Endometrial microvascular endothelial cells (primary cell): ENCODE measurements around the gene XK. TPM values are rescaled to one million over a fixed set of nuclear protein-coding genes. Genes with fewer than 3 reads are reported as not detected.
"Not testable (repeated sequence)": the region's sequence is repeated elsewhere in the genome, so short reads cannot be mapped to it uniquely, and the experiment has no call there.

Experiments used
- in situ Hi-C: cut with HindIII; loops from 2 replicates; pipeline ENCODE4 v1.10.0; 2017; ENCODE audit warnings: low sequenced_read_pairs, low pct_unique_long_range_greater_than_20kb; ENCODE audit errors: inconsistent ontology term
- total RNA-seq: library from RNA; depleted of rRNA; stranded (reverse); fragments of >200 nt; gene quantifications from one replicate; pipeline ENCODE4 v1.2.3, GENCODE V29; 2015; ENCODE audit errors: inconsistent ontology term

Gene XK, protein sequence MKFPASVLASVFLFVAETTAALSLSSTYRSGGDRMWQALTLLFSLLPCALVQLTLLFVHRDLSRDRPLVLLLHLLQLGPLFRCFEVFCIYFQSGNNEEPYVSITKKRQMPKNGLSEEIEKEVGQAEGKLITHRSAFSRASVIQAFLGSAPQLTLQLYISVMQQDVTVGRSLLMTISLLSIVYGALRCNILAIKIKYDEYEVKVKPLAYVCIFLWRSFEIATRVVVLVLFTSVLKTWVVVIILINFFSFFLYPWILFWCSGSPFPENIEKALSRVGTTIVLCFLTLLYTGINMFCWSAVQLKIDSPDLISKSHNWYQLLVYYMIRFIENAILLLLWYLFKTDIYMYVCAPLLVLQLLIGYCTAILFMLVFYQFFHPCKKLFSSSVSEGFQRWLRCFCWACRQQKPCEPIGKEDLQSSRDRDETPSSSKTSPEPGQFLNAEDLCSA
- not detected for total RNA-seq

DNA sequence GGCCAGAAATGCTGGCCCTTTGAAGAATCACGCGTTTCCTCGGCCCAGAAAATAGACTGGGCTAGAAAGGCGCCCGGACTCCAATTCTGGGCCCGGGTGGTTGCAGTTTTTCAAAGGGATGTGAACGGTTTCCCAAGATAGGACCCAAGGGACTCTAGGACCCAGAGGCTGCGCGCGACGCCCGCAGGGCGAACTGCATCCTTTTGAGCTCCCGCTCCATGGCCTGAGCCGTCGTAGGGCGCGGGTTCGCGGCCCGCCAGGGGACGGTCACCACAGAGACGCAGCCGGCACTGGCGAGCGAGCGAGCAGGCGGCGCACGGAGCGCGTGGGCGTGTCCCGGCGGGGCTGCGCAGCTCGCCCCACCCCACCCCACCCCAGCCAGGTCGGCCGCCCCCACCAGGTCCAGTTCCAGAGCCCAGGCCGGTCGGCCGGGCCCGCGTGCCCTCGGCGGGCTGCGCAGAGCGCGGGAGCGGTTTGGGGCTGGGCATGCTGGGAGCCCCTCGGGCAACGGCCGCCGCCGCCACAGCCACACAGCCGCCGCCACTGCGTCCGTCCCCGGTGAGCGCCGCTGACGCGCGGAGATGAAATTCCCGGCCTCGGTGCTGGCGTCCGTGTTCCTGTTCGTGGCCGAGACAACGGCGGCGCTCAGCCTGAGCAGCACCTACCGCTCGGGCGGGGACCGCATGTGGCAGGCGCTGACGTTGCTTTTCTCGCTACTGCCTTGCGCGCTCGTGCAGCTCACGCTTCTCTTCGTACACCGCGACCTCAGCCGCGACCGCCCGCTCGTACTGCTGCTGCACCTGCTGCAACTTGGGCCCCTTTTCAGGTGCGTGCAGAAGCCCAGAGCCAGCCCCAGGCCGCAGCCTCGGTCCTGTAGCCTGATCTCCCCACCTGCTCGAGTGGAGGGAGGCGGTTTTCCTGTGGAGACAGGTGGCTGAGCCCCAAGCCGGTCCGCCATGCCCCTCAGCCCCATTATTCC lies at the start of gene XK:
Gene XK (plus strand): TSS at position 411 of the 979 bp plus-strand sequence. CDS start 171 bp downstream, at position 582.
- in situ Hi-C loops = no loop called here

DNA sequence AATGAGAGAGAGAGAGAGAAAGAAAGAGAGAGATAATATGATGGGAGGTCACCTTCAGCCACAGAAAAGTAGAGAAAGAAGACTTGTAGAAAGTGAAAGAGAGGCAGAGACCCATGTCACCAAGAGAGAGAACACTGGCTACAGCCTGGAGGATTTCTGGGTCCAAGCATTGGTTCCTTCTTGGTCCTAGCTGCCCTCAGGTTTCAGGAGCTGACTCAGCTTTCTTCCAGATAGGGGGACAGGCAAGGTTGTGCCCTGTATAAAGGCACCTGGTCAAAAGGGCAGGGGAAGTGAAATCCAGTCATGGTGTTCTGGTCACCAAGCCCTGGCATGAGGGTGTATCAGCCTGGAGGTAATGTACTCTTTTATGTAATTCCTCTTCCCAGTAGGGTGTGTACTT lies 47.5 kb upstream of the XK start:
- in situ Hi-C loops = no loop called here

DNA sequence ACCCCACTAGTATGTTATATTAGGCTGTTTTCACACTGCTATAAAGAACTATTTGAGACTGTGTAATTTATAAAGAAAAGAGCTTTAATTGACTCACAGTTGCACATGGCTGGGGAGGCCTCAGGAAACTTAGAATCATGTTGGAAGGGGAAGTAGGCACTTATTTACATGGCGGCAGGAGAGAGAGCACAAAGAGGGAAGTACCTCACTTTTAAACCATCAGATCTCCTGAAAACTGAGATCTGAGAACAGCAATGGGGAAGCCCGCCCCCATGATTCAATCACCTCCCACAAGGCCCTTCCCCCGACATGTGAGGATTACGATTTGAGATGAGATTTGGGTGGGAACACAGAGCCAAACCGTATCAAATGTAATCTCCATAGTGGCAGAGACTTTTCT lies 45.4 kb upstream of the XK start:
- in situ Hi-C loops = no loop called here

- in situ Hi-C loops = no loop called here
Measured at GRCh38 chrX:37641859-37642258, 43.7 kb upstream of the XK start.

GRCh38 chrX:37644381-37645305 lies 40.9 kb upstream of the XK start:
- in situ Hi-C loops = no loop called here

GRCh38 chrX:37646254-37646653 lies 39.3 kb upstream of the XK start:
- in situ Hi-C loops = no loop called here

GRCh38 chrX:37650879-37651278 lies 34.7 kb upstream of the XK start:
- in situ Hi-C loops = not testable (repeated sequence)

GRCh38 chrX:37651921-37652452 lies 33.6 kb upstream of the XK start:
- in situ Hi-C loops = no loop called here

- in situ Hi-C loops = no loop called here
Measured at GRCh38 chrX:37652589-37653231, 32.9 kb upstream of the XK start.

GRCh38 chrX:37653397-37654085 lies 32.0 kb upstream of the XK start:
- in situ Hi-C loops = no loop called here

- in situ Hi-C loops = no loop called here
Measured at GRCh38 chrX:37658343-37659030, 27.1 kb upstream of the XK start.

- in situ Hi-C loops = no loop called here
Measured at GRCh38 chrX:37659047-37659446, 26.5 kb upstream of the XK start.

DNA sequence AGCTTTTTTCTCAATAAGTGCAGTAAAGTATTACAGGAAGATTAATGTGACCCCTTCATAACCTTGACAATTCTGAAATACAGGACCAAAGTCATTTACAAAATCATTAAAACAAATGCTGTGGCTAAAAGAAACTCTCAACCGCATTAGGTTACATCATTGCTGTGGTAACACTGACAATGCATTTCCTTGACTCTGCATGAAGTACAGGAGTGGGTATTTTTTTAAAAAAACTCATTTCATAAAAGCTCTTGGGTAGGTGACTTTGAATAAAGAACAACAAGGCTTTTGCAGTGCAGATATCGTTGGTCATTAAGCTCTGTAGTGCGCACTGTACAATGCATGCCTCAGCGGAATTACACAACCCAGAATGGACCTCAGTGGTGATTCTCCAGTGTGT lies 23.4 kb upstream of the XK start:
- in situ Hi-C loops = no loop called here

GRCh38 chrX:37666516-37666915 lies 19.1 kb upstream of the XK start:
- in situ Hi-C loops = no loop called here

GRCh38 chrX:37667141-37667540 lies 18.4 kb upstream of the XK start:
- in situ Hi-C loops = no loop called here

GRCh38 chrX:37672563-37672962 lies 13.0 kb upstream of the XK start:
- in situ Hi-C loops = no loop called here

- in situ Hi-C loops = no loop called here
Measured at GRCh38 chrX:37676811-37677210, 8.8 kb upstream of the XK start.
